Activated CD8-positive, alpha-beta T cell treated with anti-CD3 and anti-CD28 coated beads for 36 hours (primary cell): ENCODE measurements around the gene CD200R1. TPM values are rescaled to one million over a fixed set of nuclear protein-coding genes. Genes with fewer than 3 reads are reported as not detected.

Source experiments
- ATAC-seq: fragments of 200-7000 bp; cut with Tn5 transposase; one replicate; pipeline ENCODE4 v1.10.0; 2021; ENCODE audit warnings: mild to moderate bottlenecking, moderate library complexity
- CTCF ChIA-PET: fragments of 350-600 bp; sonication (Branson Sonifier 250); formaldehyde crosslinking; loops from one replicate; lab custom pipeline; 2021; ENCODE audit warnings: antibody characterized with exemption; lab: Charles Lee
- POLR2A ChIA-PET: fragments of 350-600 bp; sonication (Branson Sonifier 250); formaldehyde crosslinking; loops from one replicate; lab custom pipeline; 2021; ENCODE audit warnings: antibody characterized with exemption; lab: Charles Lee
- DNase-seq: peaks from one replicate; pipeline ENCODE4 v3.0.0-alpha.2; 2020
- H3K27ac Mint-ChIP-seq: one replicate; pipeline ENCODE4 v1.8.0; 2021; ENCODE audit warnings: mild to moderate bottlenecking, mixed read lengths
- H3K27me3 Mint-ChIP-seq: one replicate; pipeline ENCODE4 v1.8.0; 2021; ENCODE audit warnings: mixed read lengths
- H3K36me3 Mint-ChIP-seq: one replicate; pipeline ENCODE4 v1.8.0; 2021; ENCODE audit warnings: low read depth, mixed read lengths
- H3K4me1 Mint-ChIP-seq: one replicate; pipeline ENCODE4 v1.8.0; 2021; ENCODE audit warnings: low read depth, mixed read lengths
- H3K4me3 Mint-ChIP-seq: one replicate; pipeline ENCODE4 v1.8.0; 2021; ENCODE audit warnings: mild to moderate bottlenecking, moderate library complexity, mixed read lengths
- H3K9me3 Mint-ChIP-seq: one replicate; pipeline ENCODE4 v1.8.0; 2021; ENCODE audit warnings: mixed read lengths
- intact Hi-C: fragments of 100-400 bp; cut with micrococcal nuclease; formaldehyde crosslinking; loops from one replicate; pipeline ENCODE4 v1.10.0; 2022
- total RNA-seq, 2 experiments: library from RNA; stranded (reverse); gene quantifications; one replicate each; pipeline ENCODE4 v1.2.3, GENCODE V29; 2021
- TF ChIP-seq, protein P1 (sequence below): fragments of 200-600 bp; IDR thresholded peaks from one replicate; pipeline ENCODE4 v1.8.0; 2022; ENCODE audit warnings: antibody characterized with exemption, mild to moderate bottlenecking

Gene CD200R1
- total RNA-seq, 2 experiments from 2014 or later = 1.4 to 1.8 TPM

DNA sequence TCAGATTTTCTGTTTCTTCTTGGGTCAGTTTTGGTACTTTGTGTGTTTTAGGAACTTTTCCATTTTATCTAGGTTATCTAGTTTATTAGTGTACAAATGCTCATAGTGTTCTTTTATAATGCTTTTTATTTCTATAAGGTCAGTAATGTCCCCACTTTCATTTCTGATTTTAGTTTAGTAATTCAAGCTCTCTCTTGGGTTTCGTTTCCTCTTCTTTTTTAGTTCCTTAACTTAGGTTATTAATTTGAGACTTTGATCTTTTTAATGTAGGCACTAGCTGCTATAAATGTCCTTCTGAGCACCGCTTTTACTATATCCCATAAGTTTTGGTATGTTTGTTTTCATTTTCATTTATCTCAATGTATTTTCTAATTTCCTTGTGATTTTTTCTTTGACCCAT is 101.3 kb downstream of the CD200R1 start:
- Mint-ChIP-seq H3K4me1 (no peaks in the 10 kb centered on the region), H3K36me3 (peaks cover 4% of the 10 kb centered on the region), H3K4me3 (no peak overlapping the region), H3K27me3 (no peaks in the 10 kb centered on the region), H3K27ac (no peak overlapping the region), H3K9me3 (peaks cover 21% of the 10 kb centered on the region)
- no peak for ATAC-seq
- ChIA-PET POLR2A (no interaction called here), CTCF (no interaction called here)
- TF ChIP-seq, protein P1, sequence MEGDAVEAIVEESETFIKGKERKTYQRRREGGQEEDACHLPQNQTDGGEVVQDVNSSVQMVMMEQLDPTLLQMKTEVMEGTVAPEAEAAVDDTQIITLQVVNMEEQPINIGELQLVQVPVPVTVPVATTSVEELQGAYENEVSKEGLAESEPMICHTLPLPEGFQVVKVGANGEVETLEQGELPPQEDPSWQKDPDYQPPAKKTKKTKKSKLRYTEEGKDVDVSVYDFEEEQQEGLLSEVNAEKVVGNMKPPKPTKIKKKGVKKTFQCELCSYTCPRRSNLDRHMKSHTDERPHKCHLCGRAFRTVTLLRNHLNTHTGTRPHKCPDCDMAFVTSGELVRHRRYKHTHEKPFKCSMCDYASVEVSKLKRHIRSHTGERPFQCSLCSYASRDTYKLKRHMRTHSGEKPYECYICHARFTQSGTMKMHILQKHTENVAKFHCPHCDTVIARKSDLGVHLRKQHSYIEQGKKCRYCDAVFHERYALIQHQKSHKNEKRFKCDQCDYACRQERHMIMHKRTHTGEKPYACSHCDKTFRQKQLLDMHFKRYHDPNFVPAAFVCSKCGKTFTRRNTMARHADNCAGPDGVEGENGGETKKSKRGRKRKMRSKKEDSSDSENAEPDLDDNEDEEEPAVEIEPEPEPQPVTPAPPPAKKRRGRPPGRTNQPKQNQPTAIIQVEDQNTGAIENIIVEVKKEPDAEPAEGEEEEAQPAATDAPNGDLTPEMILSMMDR = no peak
- DNase-seq = no peak
- intact Hi-C loops = no loop called here

DNA sequence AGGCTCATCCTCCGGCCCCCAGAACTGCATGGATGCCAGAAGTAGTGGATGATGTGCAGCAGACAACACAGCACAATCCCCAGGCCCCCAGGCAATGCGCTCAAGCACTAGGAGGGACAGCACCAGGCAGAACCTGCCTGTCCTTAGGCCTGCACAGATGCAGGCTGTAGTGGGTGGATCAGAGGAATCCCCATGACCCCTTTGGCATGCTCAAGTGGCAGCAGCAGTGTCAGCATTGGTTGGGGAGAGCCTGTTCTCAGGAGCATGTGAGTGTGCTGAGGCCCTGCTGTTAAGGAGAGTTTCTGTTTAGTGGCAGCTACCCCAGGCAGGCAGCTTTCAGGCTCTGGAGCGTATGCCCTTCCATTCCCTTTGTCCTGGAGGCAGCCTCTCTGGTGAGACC is 103.2 kb downstream of the CD200R1 start:
- Mint-ChIP-seq H3K9me3 (peaks cover 19% of the 10 kb centered on the region), H3K36me3 (peaks cover 4% of the 10 kb centered on the region), H3K4me1 (no peaks in the 10 kb centered on the region), H3K27me3 (no peaks in the 10 kb centered on the region), H3K4me3 (no peak overlapping the region), H3K27ac (no peak overlapping the region)
- intact Hi-C loops = no loop called here
- CTCF ChIA-PET = no interaction called here
- POLR2A ChIA-PET = no interaction called here
- TF ChIP-seq, protein P1 = no peak
- ATAC-seq (no peak), DNase-seq (no peak)

Other genes with a start within 250 kb of the CD200R1 start
- not detected for gene CD200R1L, start 128.2 kb downstream of the CD200R1 start, total RNA-seq
- 10 to 100 TPM; 24.7 to 28.0 TPM for gene GTPBP8, start 15.9 kb upstream of the CD200R1 start, total RNA-seq
- under 1 TPM; 0.20 to 0.49 TPM for gene BOC, start 236.5 kb upstream of the CD200R1 start, total RNA-seq